IMR-90 (cell line): ENCODE data around the gene MYOM1. TPM values are rescaled to one million over a fixed set of nuclear protein-coding genes. Genes with fewer than 3 reads are reported as not detected.
A peak's percentile ranks its signal among the peaks of the same experiment; 100 is the strongest.

Source experiments
- ATAC-seq: fragments of 200-7000 bp; cut with Tn5 transposase; 2 replicates; pipeline ENCODE4 v1.9.1; 2020; ENCODE audit warnings: low read depth, mild to moderate bottlenecking, moderate library complexity
- BruUV-seq: library from RNA; stranded (reverse); fragments of 400-500 nt; replicated peaks from 2 replicates; lab custom pipeline; 2021; lab: Mats Ljungman, UMichigan
- CTCF ChIA-PET: fragments of 300-600 bp; formaldehyde crosslinking; extraction: SDS; loops from one replicate; lab custom pipeline; 2021; ENCODE audit warnings: antibody characterized with exemption; lab: Yijun Ruan, JAX
- POLR2A ChIA-PET: fragments of 300-600 bp; sonication (Branson Sonifier 250); formaldehyde crosslinking; loops from one replicate; lab custom pipeline; 2022; ENCODE audit warnings: antibody characterized with exemption; ENCODE audit not compliant: unreplicated experiment; lab: Charles Lee
- DNase-seq: peaks from one replicate; pipeline ENCODE4 v3.0.0; 2013
- H2AFZ ChIP-seq: replicated peaks from 2 replicates; pipeline ENCODE3; 2013; ENCODE audit warnings: low read length, mild to moderate bottlenecking; ENCODE audit not compliant: poor library complexity
- H2AK5ac ChIP-seq: 2 replicates; pipeline ENCODE4 v1.6.1; 2013; ENCODE audit warnings: low read depth, low read length, inconsistent platforms
- H2AK9ac ChIP-seq: replicated peaks from 2 replicates; pipeline ENCODE3; 2013; ENCODE audit warnings: mild to moderate bottlenecking, low read depth, low read length, moderate library complexity; ENCODE audit not compliant: poor library complexity
- H2BK120ac ChIP-seq: 2 replicates; pipeline ENCODE4 v1.6.1; 2013; ENCODE audit warnings: low read depth, low read length, inconsistent platforms
- H2BK15ac ChIP-seq: 3 replicates; pipeline ENCODE4 v1.6.1; 2013; ENCODE audit warnings: low read depth, low read length, inconsistent platforms
- H2BK20ac ChIP-seq: 2 replicates; pipeline ENCODE4 v1.6.1; 2013; ENCODE audit warnings: low read depth, mild to moderate bottlenecking, inconsistent platforms, low read length, moderate library complexity
- H2BK5ac ChIP-seq: 2 replicates; pipeline ENCODE4 v1.6.1; 2013; ENCODE audit warnings: mild to moderate bottlenecking, low read depth, low read length, inconsistent platforms; ENCODE audit not compliant: poor library complexity, severe bottlenecking
- H3K14ac ChIP-seq: replicated peaks from 2 replicates; pipeline ENCODE4 v1.6.1; 2013; ENCODE audit warnings: low read depth, low read length, inconsistent platforms
- H3K18ac ChIP-seq: 2 replicates; pipeline ENCODE4 v1.6.1; 2013; ENCODE audit warnings: low read depth, low read length, control low read depth
- H3K23ac ChIP-seq: 2 replicates; pipeline ENCODE4 v1.6.1; 2013; ENCODE audit warnings: low read depth, low read length, inconsistent platforms
- H3K27ac ChIP-seq: 2 replicates; pipeline ENCODE4 v1.5.1; 2013; ENCODE audit warnings: mild to moderate bottlenecking, control low read depth, low read length; ENCODE audit not compliant: insufficient read depth
- H3K27me3 ChIP-seq: 2 replicates; pipeline ENCODE4 v1.6.1; 2013; ENCODE audit warnings: low read length; ENCODE audit not compliant: control insufficient read depth, insufficient read depth
- H3K36me3 ChIP-seq: 2 replicates; pipeline ENCODE4 v1.6.1; 2013; ENCODE audit warnings: low read length, mixed read lengths; ENCODE audit not compliant: control insufficient read depth, insufficient read depth
- H3K4ac ChIP-seq: 2 replicates; pipeline ENCODE4 v1.6.1; 2013; ENCODE audit warnings: low read depth, low read length, inconsistent platforms
- H3K4me1 ChIP-seq: 2 replicates; pipeline ENCODE4 v1.6.1; 2013; ENCODE audit warnings: low read length, mixed read lengths; ENCODE audit not compliant: control insufficient read depth, insufficient read depth
- H3K4me2 ChIP-seq: 2 replicates; pipeline ENCODE4 v1.6.1; 2013; ENCODE audit warnings: low read depth, mild to moderate bottlenecking, control low read depth, low read length, moderate library complexity
- H3K4me3 ChIP-seq: 2 replicates; pipeline ENCODE4 v1.5.1; 2013; ENCODE audit warnings: low read depth, mild to moderate bottlenecking, control low read depth, low read length, moderate library complexity; ENCODE audit not compliant: insufficient read depth
- H3K56ac ChIP-seq: 2 replicates; pipeline ENCODE4 v1.6.1; 2013; ENCODE audit warnings: low read length, inconsistent platforms; ENCODE audit not compliant: insufficient read depth; ENCODE audit errors: extremely low read depth
- H3K79me1 ChIP-seq, 2 experiments: 2 replicates each; pipeline ENCODE4 v1.6.1; 2013; ENCODE audit warnings: low read length in 2 of 2, inconsistent platforms in 1 of 2, low read depth in 1 of 2
- H3K9ac ChIP-seq: 2 replicates; pipeline ENCODE4 v1.6.1; 2013; ENCODE audit warnings: low read depth, low read length, control low read depth
- H3K9me1 ChIP-seq: 2 replicates; pipeline ENCODE4 v1.6.1; 2013; ENCODE audit warnings: low read length, inconsistent platforms; ENCODE audit not compliant: insufficient read depth
- H3K9me3 ChIP-seq: 2 replicates; pipeline ENCODE4 v1.6.1; 2013; ENCODE audit warnings: low read length; ENCODE audit not compliant: control insufficient read depth, insufficient read depth
- H4K20me1 ChIP-seq: 2 replicates; pipeline ENCODE4 v1.6.1; 2013; ENCODE audit warnings: low read length, inconsistent platforms; ENCODE audit not compliant: insufficient read depth
- H4K5ac ChIP-seq: 2 replicates; pipeline ENCODE4 v1.6.1; 2013; ENCODE audit warnings: mild to moderate bottlenecking, low read depth, low read length, control low read depth
- H4K8ac ChIP-seq, 2 experiments: 2 replicates each; pipeline ENCODE4 v1.6.1; 2013; ENCODE audit warnings: low read depth in 2 of 2, low read length in 2 of 2, control low read depth in 1 of 2, inconsistent platforms in 1 of 2
- H4K91ac ChIP-seq: 2 replicates; pipeline ENCODE4 v1.6.1; 2013; ENCODE audit warnings: low read depth, low read length, inconsistent platforms; ENCODE audit not compliant: insufficient read depth
- BHLHE40 ChIP-seq: fragments of 150-350 bp; IDR thresholded peaks from 2 replicates; pipeline ENCODE4 v1.6.1; 2016; ENCODE audit warnings: mild to moderate bottlenecking, low read depth, low read length
- CEBPB ChIP-seq: IDR thresholded peaks from 2 replicates; pipeline ENCODE4 v1.6.1; 2012; ENCODE audit warnings: low read depth, low read length, improper control_type of control experiment
- CHD1 ChIP-seq: IDR thresholded peaks from 2 replicates; pipeline ENCODE4 v1.6.1; 2012; ENCODE audit warnings: low read depth, low read length, improper control_type of control experiment
- MAFK ChIP-seq: IDR thresholded peaks from 2 replicates; pipeline ENCODE4 v1.6.1; 2012; ENCODE audit warnings: low read depth, low read length, improper control_type of control experiment
- MAZ ChIP-seq: IDR thresholded peaks from 2 replicates; pipeline ENCODE4 v1.6.1; 2012; ENCODE audit warnings: low read depth, mild to moderate bottlenecking, low read length, improper control_type of control experiment, moderate library complexity, borderline replicate concordance
- MXI1 ChIP-seq: IDR thresholded peaks from 2 replicates; pipeline ENCODE4 v1.6.1; 2012; ENCODE audit warnings: low read depth, mild to moderate bottlenecking, low read length, moderate library complexity, borderline replicate concordance
- POLR2A ChIP-seq: IDR thresholded peaks from 2 replicates; pipeline ENCODE4 v1.6.1; 2012; ENCODE audit warnings: mild to moderate bottlenecking, low read depth, low read length
- RAD21 ChIP-seq: IDR thresholded peaks from 2 replicates; pipeline ENCODE4 v1.6.1; 2012; ENCODE audit warnings: low read length, improper control_type of control experiment
- RCOR1 ChIP-seq: IDR thresholded peaks from 2 replicates; pipeline ENCODE4 v1.6.1; 2012; ENCODE audit warnings: mild to moderate bottlenecking, low read length, improper control_type of control experiment; ENCODE audit not compliant: insufficient replicate concordance
- RFX5 ChIP-seq: IDR thresholded peaks from 2 replicates; pipeline ENCODE4 v1.8.0; 2012; ENCODE audit warnings: low read depth, mild to moderate bottlenecking, low read length, moderate library complexity
- SMC3 ChIP-seq: fragments of 150-350 bp; IDR thresholded peaks from 2 replicates; pipeline ENCODE4 v1.6.1; 2016; ENCODE audit warnings: low read depth, mild to moderate bottlenecking, antibody characterized with exemption, low read length, moderate library complexity
- WGBS, 2 experiments: methylation state at CpG; one replicate each; pipeline versions ENCODE4 v1.1.5 to v1.1.7; 2013; ENCODE audit warnings: missing lambda C conversion rate in 2 of 2; ENCODE audit not compliant: insufficient read length in 1 of 2; ENCODE audit errors: extremely low coverage in 2 of 2; 5-methylcytosine and 5-hydroxymethylcytosine counted together
- dilution Hi-C: fragments of 300-500 bp; cut with HindIII; formaldehyde crosslinking; loops from one replicate; pipeline ENCODE4 v1.14.3; 2018; ENCODE audit warnings: low sequenced_read_pairs; ENCODE audit not compliant: unreplicated experiment
- in situ Hi-C: fragments of 300-500 bp; cut with MboI; formaldehyde crosslinking; loops from 3 replicates; pipeline ENCODE4 v1.14.3; 2019; ENCODE audit warnings: low sequenced_read_pairs, inconsistent platforms, mixed read lengths
- intact Hi-C: fragments of 100-400 bp; cut with micrococcal nuclease; formaldehyde crosslinking; loops from 2 replicates; pipeline ENCODE4 v1.10.0; 2022
- polyA plus RNA-seq, 3 experiments: library from polyadenylated mRNA; depleted of rRNA; stranded (reverse); fragments of >200 nt; gene quantifications; 2 replicates each; pipeline ENCODE4 v1.2.3, GENCODE V29; 2012; ENCODE audit warnings: low replicate concordance in 1 of 3
- total RNA-seq: library from RNA; depleted of rRNA; stranded (reverse); fragments of >200 nt; gene quantifications from 2 replicates; pipeline ENCODE4 v1.2.3, GENCODE V29; 2012
- TF ChIP-seq, protein P1 (sequence below): fragments of 150-350 bp; IDR thresholded peaks from 2 replicates; pipeline ENCODE4 v1.6.1; 2017; ENCODE audit warnings: mild to moderate bottlenecking, antibody characterized with exemption, low read length, low read depth
- TF ChIP-seq, protein P2 (sequence below): conservative IDR thresholded peaks from 2 replicates; pipeline ENCODE4 v1.5.1; 2012; ENCODE audit warnings: mild to moderate bottlenecking, low read depth, low read length, improper control_type of control experiment

The MYOM1 gene
- total and polyA plus RNA-seq, 2 of the 4 experiments (the other 2 are of a cell fraction): under 0.01 to 0.10 TPM

DNA sequence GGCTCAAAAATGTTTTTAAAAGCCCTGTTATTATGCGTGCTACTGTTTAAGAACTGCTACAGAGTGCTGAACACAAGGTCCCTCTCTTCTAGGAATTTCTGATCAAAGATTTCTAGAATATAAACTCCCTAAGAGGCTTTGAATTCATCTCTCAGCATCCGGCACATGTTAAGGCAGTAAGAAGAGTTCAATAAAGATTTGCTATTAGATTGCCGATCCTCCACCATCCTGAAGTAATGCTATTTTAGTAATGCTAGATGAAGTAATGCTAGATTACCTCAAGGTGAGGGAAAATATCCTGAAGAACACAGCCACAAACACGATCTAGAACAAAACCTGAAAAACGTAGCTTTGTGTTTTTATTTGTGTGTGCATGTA, 41.2 kb upstream of the MYOM1 start:
- peak overlapping the region; percentile 92 for H2AFZ ChIP-seq
- H4K91ac ChIP-seq: peak overlapping the region; percentile 98
- intact Hi-C loops (loop anchor here (5.0 kb wide), 2 partner anchors 191 to 341 kb away; partner anchors contain the start of gene TGIF1), in situ Hi-C loops (no loop called here), dilution Hi-C loops (no loop called here)
- no TSS peak for BruUV-seq
- H3K79me1 ChIP-seq: peaks cover 19 to 53% of the 10 kb centered on the region in 2 experiments; a peak in 3 of 4 replicates
- peak overlapping the region; percentile 98 for H3K4ac ChIP-seq
- H3K14ac ChIP-seq: peak overlapping the region; percentile 89
- H3K23ac ChIP-seq: peak overlapping the region; percentile 91
- no peak for TF ChIP-seq MAFK
- TF ChIP-seq CEBPB: no peak
- TF ChIP-seq CHD1: no peak
- no peak for TF ChIP-seq MXI1
- TF ChIP-seq SMC3: no peak
- TF ChIP-seq POLR2A: no peak
- TF ChIP-seq RAD21: no peak
- TF ChIP-seq RCOR1: no peak
- no peak for TF ChIP-seq BHLHE40
- no peak for TF ChIP-seq RFX5
- no peak for TF ChIP-seq MAZ
- TF ChIP-seq, protein P1, sequence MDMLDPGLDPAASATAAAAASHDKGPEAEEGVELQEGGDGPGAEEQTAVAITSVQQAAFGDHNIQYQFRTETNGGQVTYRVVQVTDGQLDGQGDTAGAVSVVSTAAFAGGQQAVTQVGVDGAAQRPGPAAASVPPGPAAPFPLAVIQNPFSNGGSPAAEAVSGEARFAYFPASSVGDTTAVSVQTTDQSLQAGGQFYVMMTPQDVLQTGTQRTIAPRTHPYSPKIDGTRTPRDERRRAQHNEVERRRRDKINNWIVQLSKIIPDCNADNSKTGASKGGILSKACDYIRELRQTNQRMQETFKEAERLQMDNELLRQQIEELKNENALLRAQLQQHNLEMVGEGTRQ: no peak
- TF ChIP-seq, protein P2, sequence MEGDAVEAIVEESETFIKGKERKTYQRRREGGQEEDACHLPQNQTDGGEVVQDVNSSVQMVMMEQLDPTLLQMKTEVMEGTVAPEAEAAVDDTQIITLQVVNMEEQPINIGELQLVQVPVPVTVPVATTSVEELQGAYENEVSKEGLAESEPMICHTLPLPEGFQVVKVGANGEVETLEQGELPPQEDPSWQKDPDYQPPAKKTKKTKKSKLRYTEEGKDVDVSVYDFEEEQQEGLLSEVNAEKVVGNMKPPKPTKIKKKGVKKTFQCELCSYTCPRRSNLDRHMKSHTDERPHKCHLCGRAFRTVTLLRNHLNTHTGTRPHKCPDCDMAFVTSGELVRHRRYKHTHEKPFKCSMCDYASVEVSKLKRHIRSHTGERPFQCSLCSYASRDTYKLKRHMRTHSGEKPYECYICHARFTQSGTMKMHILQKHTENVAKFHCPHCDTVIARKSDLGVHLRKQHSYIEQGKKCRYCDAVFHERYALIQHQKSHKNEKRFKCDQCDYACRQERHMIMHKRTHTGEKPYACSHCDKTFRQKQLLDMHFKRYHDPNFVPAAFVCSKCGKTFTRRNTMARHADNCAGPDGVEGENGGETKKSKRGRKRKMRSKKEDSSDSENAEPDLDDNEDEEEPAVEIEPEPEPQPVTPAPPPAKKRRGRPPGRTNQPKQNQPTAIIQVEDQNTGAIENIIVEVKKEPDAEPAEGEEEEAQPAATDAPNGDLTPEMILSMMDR: no peak
- H3K27me3 ChIP-seq: no peaks in the 10 kb centered on the region
- peaks cover 13% of the 10 kb centered on the region for H3K4me1 ChIP-seq
- peak overlapping the region; percentile 90 for H3K18ac ChIP-seq
- WGBS, 2 experiments: no CpG with 5 or more reads among the region's 5 CpGs
- peaks cover 15% of the 10 kb centered on the region for H3K36me3 ChIP-seq
- H2AK5ac ChIP-seq: peak overlapping the region; percentile 97
- peak overlapping the region; percentile 100 for H2BK5ac ChIP-seq
- peak overlapping the region; percentile 98 for H2AK9ac ChIP-seq
- H4K5ac ChIP-seq: peak overlapping the region; percentile 90
- H3K56ac ChIP-seq: peak overlapping the region; percentile 99
- peak overlapping the region; percentile 96 for H3K9ac ChIP-seq
- peak overlapping the region; percentile 91 for H2BK120ac ChIP-seq
- H3K4me2 ChIP-seq: peak overlapping the region; percentile 98
- ATAC-seq: no peak
- DNase-seq: no peak
- ChIA-PET CTCF (interaction anchor here (0.6 kb wide), 1 partner anchor 672 kb away, joined by 3 read pairs; no protein-coding TSS in a partner anchor), POLR2A (interaction anchor here (0.5 to 1.5 kb wide), 4 partner anchors 9 to 350 kb away, joined by 3 to 4 read pairs (median 3); partner anchors contain the start of gene MYL12A)
- H2BK20ac ChIP-seq: peak overlapping the region; percentile 57
- H3K4me3 ChIP-seq: peak overlapping the region; percentile 87
- H4K8ac ChIP-seq: peak overlapping the region; percentile 96 to 100
- H3K27ac ChIP-seq: peak overlapping the region; percentile 99
- H2BK15ac ChIP-seq: peak overlapping the region; percentile 84
- peaks cover 10% of the 10 kb centered on the region; the same call in 1 of the 2 replicates for H3K9me1 ChIP-seq
- peaks cover 37% of the 10 kb centered on the region for H4K20me1 ChIP-seq
- H3K9me3 ChIP-seq: no peaks in the 10 kb centered on the region
